CD14-positive monocyte (primary cell): ENCODE measurements around the gene PELI1. TPM values are rescaled to one million over a fixed set of nuclear protein-coding genes. Genes with fewer than 3 reads are reported as not detected.
"Not testable (repeated sequence)": the region's sequence is repeated elsewhere in the genome, so short reads cannot be mapped to it uniquely, and the experiment has no call there.

Experiments
- DNase-seq, 3 donors: peaks; one replicate each; pipeline ENCODE4 v3.0.0-alpha.2; 2011 to 2022
- H2AFZ ChIP-seq: 2 replicates; pipeline ENCODE4 v1.6.0; 2012; ENCODE audit warnings: mild to moderate bottlenecking, low read depth, low read length, inconsistent platforms; ENCODE audit not compliant: insufficient read depth, poor library complexity, severe bottlenecking
- H3K27ac ChIP-seq, 2 donors: 1 replicate in 1 of 2; 2 replicates in 1 of 2; pipeline ENCODE4 v1.5.1; 2012 to 2013; ENCODE audit warnings: low read length in 2 of 2, control low read depth in 1 of 2, inconsistent platforms in 1 of 2, low read depth in 1 of 2, mild to moderate bottlenecking in 1 of 2
- H3K27me3 ChIP-seq, 2 donors: one replicate each; pipeline versions ENCODE4 v1.6.0 to v1.6.1; 2011 to 2013; ENCODE audit warnings: low read length in 2 of 2; ENCODE audit not compliant: control insufficient read depth in 2 of 2, insufficient read depth in 2 of 2
- H3K36me3 ChIP-seq, 2 donors: replicated peaks in 1 of 2; 1 replicate in 1 of 2; 2 replicates in 1 of 2; pipeline versions ENCODE4 v1.5.1 to v1.6.1; 2012 to 2013; ENCODE audit warnings: low read length in 2 of 2, control low read depth in 1 of 2, inconsistent platforms in 1 of 2, mild to moderate bottlenecking in 1 of 2; ENCODE audit not compliant: insufficient read depth in 2 of 2, control insufficient read depth in 1 of 2
- H3K4me1 ChIP-seq, 2 donors: 1 replicate in 1 of 2; 2 replicates in 1 of 2; pipeline versions ENCODE4 v1.5.1 to v1.6.1; 2012 to 2013; ENCODE audit warnings: low read length in 2 of 2, control low read depth in 1 of 2, inconsistent platforms in 1 of 2, mild to moderate bottlenecking in 1 of 2, moderate library complexity in 1 of 2; ENCODE audit not compliant: insufficient read depth in 2 of 2, control insufficient read depth in 1 of 2
- H3K4me2 ChIP-seq: replicated peaks from 2 replicates; pipeline ENCODE3; 2012; ENCODE audit warnings: low read length, moderate library complexity, mild to moderate bottlenecking; ENCODE audit not compliant: poor library complexity, severe bottlenecking; ENCODE audit errors: extremely low read depth
- H3K4me3 ChIP-seq, 3 experiments: fragments of 200-600 bp in 1 of 3; sonication (generic) in 1 of 3; replicated peaks in 1 of 3; 1 replicate in 2 of 3; 2 replicates in 1 of 3; pipeline ENCODE4 v1.5.1; 2011 to 2013; ENCODE audit warnings: low read length in 3 of 3, mild to moderate bottlenecking in 3 of 3, control low read depth in 2 of 3, low read depth in 2 of 3, inconsistent platforms in 1 of 3, moderate library complexity in 1 of 3
- H3K79me2 ChIP-seq: 2 replicates; pipeline ENCODE4 v1.6.0; 2012; ENCODE audit warnings: mild to moderate bottlenecking, control low read depth, inconsistent platforms, low read length, moderate library complexity; ENCODE audit not compliant: insufficient read depth
- H3K9ac ChIP-seq: 2 replicates; pipeline ENCODE4 v1.6.0; 2017; ENCODE audit warnings: low read length, mild to moderate bottlenecking; ENCODE audit not compliant: insufficient read depth, poor library complexity, severe bottlenecking
- H3K9me3 ChIP-seq, 2 donors: replicated peaks in 1 of 2; 1 replicate in 1 of 2; 2 replicates in 1 of 2; pipeline versions ENCODE4 v1.5.1 to v1.6.1; 2012 to 2013; ENCODE audit warnings: low read length in 2 of 2, control low read depth in 1 of 2; ENCODE audit not compliant: control insufficient read depth in 1 of 2, insufficient read depth in 1 of 2
- H4K20me1 ChIP-seq: 2 replicates; pipeline ENCODE4 v1.6.0; 2012; ENCODE audit warnings: mild to moderate bottlenecking, low read length, control low read depth, moderate library complexity; ENCODE audit not compliant: insufficient read depth
- H3K27ac Mint-ChIP-seq, 7 donors: one replicate each; pipeline ENCODE4 v1.8.0; 2020; ENCODE audit warnings: mild to moderate bottlenecking in 7 of 7, mixed read lengths in 7 of 7, moderate library complexity in 6 of 7, inconsistent platforms in 2 of 7
- H3K27me3 Mint-ChIP-seq, 3 donors: one replicate each; pipeline ENCODE4 v1.8.0; 2021 to 2022; ENCODE audit warnings: low read depth in 3 of 3, mild to moderate bottlenecking in 3 of 3, mixed read lengths in 3 of 3, moderate library complexity in 3 of 3, inconsistent platforms in 1 of 3
- H3K36me3 Mint-ChIP-seq, 2 donors: one replicate each; pipeline ENCODE4 v1.8.0; 2020; ENCODE audit warnings: mixed read lengths in 2 of 2, inconsistent platforms in 1 of 2, mild to moderate bottlenecking in 1 of 2
- H3K4me1 Mint-ChIP-seq: one replicate; pipeline ENCODE4 v1.8.0; 2020; ENCODE audit warnings: mild to moderate bottlenecking, mixed read lengths
- H3K4me3 Mint-ChIP-seq, 2 donors: one replicate each; pipeline ENCODE4 v1.8.0; 2020; ENCODE audit warnings: mild to moderate bottlenecking in 2 of 2, mixed read lengths in 2 of 2, moderate library complexity in 1 of 2
- H3K9me3 Mint-ChIP-seq, 7 donors: one replicate each; pipeline ENCODE4 v1.8.0; 2020 to 2022; ENCODE audit warnings: mixed read lengths in 7 of 7, mild to moderate bottlenecking in 6 of 7, moderate library complexity in 6 of 7, inconsistent platforms in 2 of 7
- WGBS: methylation state at CpG from one replicate; pipeline ENCODE4 v1.1.5; 2013; ENCODE audit warnings: missing lambda C conversion rate; ENCODE audit not compliant: insufficient coverage; 5-methylcytosine and 5-hydroxymethylcytosine counted together
- intact Hi-C, 2 donors: fragments of 100-400 bp; cut with micrococcal nuclease; formaldehyde crosslinking; loops; one replicate each; pipeline versions ENCODE4 v1.15.0 to v1.15.1; 2023
- polyA plus RNA-seq, 3 donors: library from polyadenylated mRNA; depleted of rRNA in 1 of 3; unstranded in 2 of 3; stranded (reverse) in 1 of 3; fragments of 300-500 nt in 2 of 3; fragments of >200 nt in 1 of 3; fragmentation: Illumina TruSeq in 2 of 3; gene quantifications; 1 replicate in 2 of 3; 2 replicates in 1 of 3; pipeline ENCODE4 v1.2.3, GENCODE V29; 2012 to 2021
- TF ChIP-seq, protein P1 (sequence below): fragments of 200-600 bp; IDR thresholded peaks from one replicate; pipeline ENCODE4 v1.8.0; 2022; ENCODE audit warnings: antibody characterized with exemption, mild to moderate bottlenecking

The PELI1 gene
- polyA plus RNA-seq, 3 donors = 44.7 to 106 (median 53.6) TPM

DNA sequence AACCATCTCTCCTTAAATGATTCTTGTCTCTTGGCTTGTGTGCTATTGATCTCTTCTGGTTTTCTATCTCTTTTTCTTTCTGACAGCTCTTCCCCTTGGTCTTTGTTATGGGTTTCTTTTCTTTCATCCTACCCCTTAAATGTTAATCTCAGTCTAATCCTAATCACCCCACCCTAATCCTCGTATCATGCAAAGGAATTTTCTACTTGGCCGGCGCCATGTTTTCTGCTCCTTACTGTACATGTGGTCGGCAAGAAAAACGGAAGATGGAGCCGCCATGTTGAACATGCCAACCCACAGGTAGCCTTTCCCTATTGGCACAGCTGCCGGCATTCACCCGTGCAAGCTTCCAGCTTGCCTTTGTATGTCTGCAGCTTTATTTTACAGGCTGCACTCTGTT lies 63.2 kb downstream of the PELI1 start:
- no peak overlapping the region for H2AFZ ChIP-seq
- no peaks in the 10 kb centered on the region for H3K36me3 ChIP-seq
- H3K36me3 Mint-ChIP-seq = no peaks in the 10 kb centered on the region
- H3K4me2 ChIP-seq = no peak overlapping the region
- no peaks in the 10 kb centered on the region for H3K79me2 ChIP-seq
- no peak for DNase-seq
- no peaks in the 10 kb centered on the region for H4K20me1 ChIP-seq
- no peak overlapping the region for H3K4me3 Mint-ChIP-seq
- 98% methylated on average over 6 of the region's 8 CpGs for WGBS
- H3K9me3 Mint-ChIP-seq = no peaks in the 10 kb centered on the region
- no peak overlapping the region for H3K9ac ChIP-seq
- no peak overlapping the region for H3K4me3 ChIP-seq
- TF ChIP-seq, protein P1, sequence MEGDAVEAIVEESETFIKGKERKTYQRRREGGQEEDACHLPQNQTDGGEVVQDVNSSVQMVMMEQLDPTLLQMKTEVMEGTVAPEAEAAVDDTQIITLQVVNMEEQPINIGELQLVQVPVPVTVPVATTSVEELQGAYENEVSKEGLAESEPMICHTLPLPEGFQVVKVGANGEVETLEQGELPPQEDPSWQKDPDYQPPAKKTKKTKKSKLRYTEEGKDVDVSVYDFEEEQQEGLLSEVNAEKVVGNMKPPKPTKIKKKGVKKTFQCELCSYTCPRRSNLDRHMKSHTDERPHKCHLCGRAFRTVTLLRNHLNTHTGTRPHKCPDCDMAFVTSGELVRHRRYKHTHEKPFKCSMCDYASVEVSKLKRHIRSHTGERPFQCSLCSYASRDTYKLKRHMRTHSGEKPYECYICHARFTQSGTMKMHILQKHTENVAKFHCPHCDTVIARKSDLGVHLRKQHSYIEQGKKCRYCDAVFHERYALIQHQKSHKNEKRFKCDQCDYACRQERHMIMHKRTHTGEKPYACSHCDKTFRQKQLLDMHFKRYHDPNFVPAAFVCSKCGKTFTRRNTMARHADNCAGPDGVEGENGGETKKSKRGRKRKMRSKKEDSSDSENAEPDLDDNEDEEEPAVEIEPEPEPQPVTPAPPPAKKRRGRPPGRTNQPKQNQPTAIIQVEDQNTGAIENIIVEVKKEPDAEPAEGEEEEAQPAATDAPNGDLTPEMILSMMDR = no peak
- no peak overlapping the region for H3K27ac ChIP-seq
- H3K4me1 Mint-ChIP-seq = peaks cover 4% of the 10 kb centered on the region
- H3K27me3 ChIP-seq = no peaks in the 10 kb centered on the region
- H3K27me3 Mint-ChIP-seq = peaks cover 0 to 6% (median 3%) of the 10 kb centered on the region in 3 donors
- intact Hi-C loops = no loop called here
- no peak overlapping the region for H3K27ac Mint-ChIP-seq
- H3K9me3 ChIP-seq = no peaks in the 10 kb centered on the region
- no peaks in the 10 kb centered on the region for H3K4me1 ChIP-seq

DNA sequence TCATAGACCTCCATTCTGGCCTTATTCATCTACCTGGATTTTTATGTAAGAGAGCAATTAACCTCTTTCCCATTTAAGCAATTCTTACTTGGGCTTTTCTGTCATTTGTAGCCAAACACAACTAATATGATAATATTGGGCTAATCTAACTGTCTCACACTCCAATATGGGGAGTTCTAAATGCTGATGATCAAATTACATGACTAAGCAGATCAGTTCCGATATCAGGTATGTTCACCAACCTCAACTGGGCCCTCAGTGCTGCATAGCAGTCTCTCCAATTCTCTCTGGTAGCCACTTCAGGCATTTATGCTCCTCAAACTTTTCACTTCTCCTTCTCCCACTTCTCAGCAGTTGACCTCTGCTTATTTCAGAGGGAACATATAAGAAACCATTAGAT lies 64.0 kb downstream of the PELI1 start:
- H3K4me1 Mint-ChIP-seq = peaks cover 4% of the 10 kb centered on the region
- no peaks in the 10 kb centered on the region for H3K9me3 Mint-ChIP-seq
- intact Hi-C loops = no loop called here
- H2AFZ ChIP-seq = no peak overlapping the region
- H3K27me3 Mint-ChIP-seq = peaks cover 0 to 6% (median 3%) of the 10 kb centered on the region in 3 donors
- no peaks in the 10 kb centered on the region for H3K79me2 ChIP-seq
- H4K20me1 ChIP-seq = no peaks in the 10 kb centered on the region
- TF ChIP-seq, protein P1 = no peak
- no peak for DNase-seq
- no peaks in the 10 kb centered on the region for H3K27me3 ChIP-seq
- H3K36me3 Mint-ChIP-seq = no peaks in the 10 kb centered on the region
- H3K9me3 ChIP-seq = no peaks in the 10 kb centered on the region
- no peaks in the 10 kb centered on the region for H3K4me1 ChIP-seq
- no CpG with 5 or more reads among the region's 1 CpG for WGBS
- no peak overlapping the region for H3K27ac ChIP-seq
- no peak overlapping the region for H3K9ac ChIP-seq
- H3K36me3 ChIP-seq = no peaks in the 10 kb centered on the region
- H3K27ac Mint-ChIP-seq = no peak overlapping the region
- H3K4me3 Mint-ChIP-seq = no peak overlapping the region
- H3K4me3 ChIP-seq = no peak overlapping the region
- no peak overlapping the region for H3K4me2 ChIP-seq

DNA sequence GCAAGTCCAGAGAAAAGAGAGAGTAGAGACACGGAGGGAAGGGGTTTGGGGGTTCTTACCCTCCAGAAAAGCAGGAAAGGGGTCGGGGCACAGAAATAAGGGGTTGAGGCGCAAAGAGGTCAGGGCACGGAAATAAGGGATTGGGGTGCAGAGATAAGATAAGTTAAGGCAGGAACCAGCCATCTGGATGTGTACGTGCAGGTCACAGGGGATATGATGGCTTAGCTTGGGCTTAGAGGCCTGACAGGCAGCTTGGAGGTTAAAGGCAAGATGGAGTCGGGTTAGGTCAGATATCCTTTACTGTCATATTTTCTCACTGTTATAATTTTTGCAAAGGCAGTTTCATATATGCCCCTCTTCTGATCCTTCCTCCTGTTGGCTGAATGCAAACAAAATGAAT lies 64.5 kb downstream of the PELI1 start:
- 95% methylated on average over 5 of the region's 6 CpGs for WGBS
- DNase-seq = not testable (repeated sequence)

More for the DNA sequence above, 64.5 kb downstream of the PELI1 start:
- H4K20me1 ChIP-seq, H2AFZ ChIP-seq, H3K9me3 Mint-ChIP-seq, H3K27me3 ChIP-seq, H3K36me3 ChIP-seq, H3K27ac Mint-ChIP-seq, H3K9me3 ChIP-seq, H3K4me1 ChIP-seq, H3K4me3 ChIP-seq, H3K27me3 Mint-ChIP-seq, H3K4me2 ChIP-seq, H3K4me3 Mint-ChIP-seq, H3K4me1 Mint-ChIP-seq, intact Hi-C loops, H3K27ac ChIP-seq, H3K79me2 ChIP-seq, H3K36me3 Mint-ChIP-seq, H3K9ac ChIP-seq: not testable (repeated sequence)
